HUES48 (cell line): ENCODE measurements around the gene CDCP1.
A peak's percentile ranks its signal among the peaks of the same experiment; 100 is the strongest.

Source experiments
- H3K27ac ChIP-seq: one replicate; pipeline ENCODE4 v1.7.0; 2013; ENCODE audit warnings: low read depth, low read length, inconsistent platforms
- H3K27me3 ChIP-seq: 2 replicates; pipeline ENCODE4 v1.6.1; 2013; ENCODE audit warnings: mild to moderate bottlenecking, low read length; ENCODE audit not compliant: control insufficient read depth, insufficient read depth
- H3K36me3 ChIP-seq: 2 replicates; pipeline ENCODE4 v1.6.1; 2013; ENCODE audit warnings: low read length; ENCODE audit not compliant: control insufficient read depth, insufficient read depth
- H3K4me1 ChIP-seq: 2 replicates; pipeline ENCODE4 v1.6.1; 2013; ENCODE audit warnings: mild to moderate bottlenecking, low read length; ENCODE audit not compliant: control insufficient read depth, insufficient read depth
- H3K4me3 ChIP-seq: 2 replicates; pipeline ENCODE4 v1.5.1; 2013; ENCODE audit warnings: mild to moderate bottlenecking, low read depth, low read length
- H3K9ac ChIP-seq: 2 replicates; pipeline ENCODE4 v1.6.1; 2013; ENCODE audit warnings: mild to moderate bottlenecking, low read depth, low read length, moderate library complexity
- H3K9me3 ChIP-seq: 2 replicates; pipeline ENCODE4 v1.6.1; 2013; ENCODE audit warnings: low read length; ENCODE audit not compliant: control insufficient read depth, insufficient read depth

CDCP1 gene

GRCh38 chr3:45183872-45184262, 37.7 kb upstream of the CDCP1 start:
- H3K9me3 ChIP-seq = no peaks in the 10 kb centered on the region
- H3K4me1 ChIP-seq = peaks cover 9% of the 10 kb centered on the region; the same call in 1 of the 2 replicates
- no peak overlapping the region for H3K9ac ChIP-seq
- H3K36me3 ChIP-seq = no peaks in the 10 kb centered on the region
- H3K4me3 ChIP-seq = no peak overlapping the region
- H3K27me3 ChIP-seq = no peaks in the 10 kb centered on the region
- H3K27ac ChIP-seq = no peak overlapping the region

- Histone ChIP-seq H3K4me3 (no peak overlapping the region), H3K9me3 (no peaks in the 10 kb centered on the region), H3K36me3 (no peaks in the 10 kb centered on the region), H3K9ac (peak overlapping the region; percentile 47; the same call in 1 of the 2 replicates), H3K27me3 (no peaks in the 10 kb centered on the region), H3K4me1 (peaks cover 9% of the 10 kb centered on the region; the same call in 1 of the 2 replicates), H3K27ac (peak overlapping the region; percentile 52)
Measured at GRCh38 chr3:45182915-45183871, 37.0 kb upstream of the CDCP1 start.

GRCh38 chr3:45181496-45181895, 35.3 kb upstream of the CDCP1 start:
- Histone ChIP-seq H3K36me3 (no peaks in the 10 kb centered on the region), H3K4me3 (no peak overlapping the region), H3K27ac (no peak overlapping the region), H3K9ac (no peak overlapping the region), H3K27me3 (no peaks in the 10 kb centered on the region), H3K9me3 (no peaks in the 10 kb centered on the region), H3K4me1 (peaks cover 9% of the 10 kb centered on the region; the same call in 1 of the 2 replicates)

GRCh38 chr3:45180899-45181298, 34.7 kb upstream of the CDCP1 start:
- H3K4me3 ChIP-seq = no peak overlapping the region
- H3K9me3 ChIP-seq = no peaks in the 10 kb centered on the region
- H3K9ac ChIP-seq = no peak overlapping the region
- no peaks in the 10 kb centered on the region for H3K36me3 ChIP-seq
- H3K27me3 ChIP-seq = no peaks in the 10 kb centered on the region
- peaks cover 9% of the 10 kb centered on the region; the same call in 1 of the 2 replicates for H3K4me1 ChIP-seq
- no peak overlapping the region for H3K27ac ChIP-seq

GRCh38 chr3:45180051-45180450, 33.9 kb upstream of the CDCP1 start:
- no peaks in the 10 kb centered on the region for H3K36me3 ChIP-seq
- no peak overlapping the region for H3K27ac ChIP-seq
- H3K4me3 ChIP-seq = no peak overlapping the region
- H3K4me1 ChIP-seq = peaks cover 9% of the 10 kb centered on the region; the same call in 1 of the 2 replicates
- H3K9me3 ChIP-seq = no peaks in the 10 kb centered on the region
- H3K9ac ChIP-seq = no peak overlapping the region
- H3K27me3 ChIP-seq = no peaks in the 10 kb centered on the region

- Histone ChIP-seq H3K36me3 (no peaks in the 10 kb centered on the region), H3K27me3 (no peaks in the 10 kb centered on the region), H3K4me1 (peaks cover 9% of the 10 kb centered on the region; the same call in 1 of the 2 replicates), H3K4me3 (no peak overlapping the region), H3K9me3 (no peaks in the 10 kb centered on the region), H3K9ac (no peak overlapping the region), H3K27ac (no peak overlapping the region)
Measured at GRCh38 chr3:45179163-45179562, 33.0 kb upstream of the CDCP1 start.

- no peaks in the 10 kb centered on the region for H3K27me3 ChIP-seq
- H3K4me1 ChIP-seq = peaks cover 7% of the 10 kb centered on the region; the same call in 1 of the 2 replicates
- no peak overlapping the region for H3K27ac ChIP-seq
- no peak overlapping the region for H3K9ac ChIP-seq
- H3K9me3 ChIP-seq = no peaks in the 10 kb centered on the region
- H3K4me3 ChIP-seq = no peak overlapping the region
- H3K36me3 ChIP-seq = no peaks in the 10 kb centered on the region
Measured at GRCh38 chr3:45178183-45179023, 32.2 kb upstream of the CDCP1 start.

GRCh38 chr3:45176912-45177311, 30.7 kb upstream of the CDCP1 start:
- Histone ChIP-seq H3K4me3 (no peak overlapping the region), H3K27me3 (no peaks in the 10 kb centered on the region), H3K9me3 (no peaks in the 10 kb centered on the region), H3K27ac (no peak overlapping the region), H3K9ac (no peak overlapping the region), H3K4me1 (no peaks in the 10 kb centered on the region), H3K36me3 (no peaks in the 10 kb centered on the region)

GRCh38 chr3:45174234-45174633, 28.1 kb upstream of the CDCP1 start:
- Histone ChIP-seq H3K9me3 (no peaks in the 10 kb centered on the region), H3K36me3 (no peaks in the 10 kb centered on the region), H3K4me3 (no peak overlapping the region), H3K27me3 (no peaks in the 10 kb centered on the region), H3K4me1 (no peaks in the 10 kb centered on the region), H3K27ac (no peak overlapping the region), H3K9ac (no peak overlapping the region)

- H3K36me3 ChIP-seq = no peaks in the 10 kb centered on the region
- H3K4me3 ChIP-seq = no peak overlapping the region
- H3K9ac ChIP-seq = no peak overlapping the region
- no peaks in the 10 kb centered on the region for H3K27me3 ChIP-seq
- no peaks in the 10 kb centered on the region for H3K9me3 ChIP-seq
- H3K27ac ChIP-seq = no peak overlapping the region
- H3K4me1 ChIP-seq = no peaks in the 10 kb centered on the region
Measured at GRCh38 chr3:45173776-45174175, 27.6 kb upstream of the CDCP1 start.

- H3K36me3 ChIP-seq = no peaks in the 10 kb centered on the region
- H3K4me3 ChIP-seq = no peak overlapping the region
- no peaks in the 10 kb centered on the region for H3K9me3 ChIP-seq
- no peak overlapping the region for H3K9ac ChIP-seq
- no peak overlapping the region for H3K27ac ChIP-seq
- no peaks in the 10 kb centered on the region for H3K27me3 ChIP-seq
- H3K4me1 ChIP-seq = peaks cover 14% of the 10 kb centered on the region
Measured at GRCh38 chr3:45171283-45171682, 25.1 kb upstream of the CDCP1 start.
